Measurements from ENCODE around the gene PLK1. TPM values are rescaled to one million over a fixed set of nuclear protein-coding genes. Genes with fewer than 3 reads are reported as not detected.

Gene PLK1
- total and polyA plus RNA-seq, 2 of the 13 experiments (the other 11 are each of a cell fraction or from before 2014, with no cell fraction given): 71.5 to 76.3 TPM

GRCh38 chr16:23679986-23680336, 1.3 kb downstream of the PLK1 start (continued):
- TF ChIP-seq ZNF317 (CRISPR knock-in tag; IDR thresholded peaks at IDR 0.05): no peak
- TF ChIP-seq RFXAP (CRISPR knock-in tag; IDR thresholded peaks at IDR 0.05; ENCODE audit: borderline replicate concordance): peak; percentile 50; the same call in 1 of the 2 replicates
- no peak for TF ChIP-seq ZNF691 (CRISPR knock-in tag; IDR thresholded peaks at IDR 0.05; ENCODE audit: borderline replicate concordance, low read depth)
- TF ChIP-seq DZIP1 (CRISPR knock-in tag; IDR thresholded peaks at IDR 0.05): no peak
- TF ChIP-seq ZNF746 (CRISPR knock-in tag; IDR thresholded peaks at IDR 0.05): 0 out of 2 replicates have a peak, but pooled peaks have one; percentile 7
- no peak for TF ChIP-seq ZBTB20 (CRISPR knock-in tag; IDR thresholded peaks at IDR 0.05; ENCODE audit: borderline replicate concordance, low read depth)
- TF ChIP-seq ZNF350 (CRISPR knock-in tag; IDR thresholded peaks at IDR 0.05; ENCODE audit: borderline replicate concordance, low read depth): no peak; the same call in 1 of the 2 replicates
- no peak for TF ChIP-seq ZSCAN20 (CRISPR knock-in tag; IDR thresholded peaks at IDR 0.05; ENCODE audit: borderline replicate concordance)
- no peak for TF ChIP-seq JUND (CRISPR knock-in tag; IDR thresholded peaks at IDR 0.05)
- no peak for TF ChIP-seq MLLT10 (CRISPR knock-in tag; IDR thresholded peaks at IDR 0.05)
- no peak for TF ChIP-seq ZMYM4 (CRISPR knock-in tag; IDR thresholded peaks at IDR 0.05)
- no peak for TF ChIP-seq FOSL1 (CRISPR knock-in tag; IDR thresholded peaks at IDR 0.05; ENCODE audit: borderline replicate concordance)
- TF ChIP-seq RFX5 (IDR thresholded peaks at IDR 0.05; ENCODE audit: low read depth, low read length): no peak
- no peak for TF ChIP-seq RBM22 (optimal IDR thresholded peaks at IDR 0.05; ENCODE audit: low read length)
- TF ChIP-seq RFX1 (IDR thresholded peaks at IDR 0.05): no peak
- no peak for TF ChIP-seq ZNF136 (CRISPR knock-in tag; IDR thresholded peaks at IDR 0.05; ENCODE audit: low read depth)
- TF ChIP-seq, protein P1, sequence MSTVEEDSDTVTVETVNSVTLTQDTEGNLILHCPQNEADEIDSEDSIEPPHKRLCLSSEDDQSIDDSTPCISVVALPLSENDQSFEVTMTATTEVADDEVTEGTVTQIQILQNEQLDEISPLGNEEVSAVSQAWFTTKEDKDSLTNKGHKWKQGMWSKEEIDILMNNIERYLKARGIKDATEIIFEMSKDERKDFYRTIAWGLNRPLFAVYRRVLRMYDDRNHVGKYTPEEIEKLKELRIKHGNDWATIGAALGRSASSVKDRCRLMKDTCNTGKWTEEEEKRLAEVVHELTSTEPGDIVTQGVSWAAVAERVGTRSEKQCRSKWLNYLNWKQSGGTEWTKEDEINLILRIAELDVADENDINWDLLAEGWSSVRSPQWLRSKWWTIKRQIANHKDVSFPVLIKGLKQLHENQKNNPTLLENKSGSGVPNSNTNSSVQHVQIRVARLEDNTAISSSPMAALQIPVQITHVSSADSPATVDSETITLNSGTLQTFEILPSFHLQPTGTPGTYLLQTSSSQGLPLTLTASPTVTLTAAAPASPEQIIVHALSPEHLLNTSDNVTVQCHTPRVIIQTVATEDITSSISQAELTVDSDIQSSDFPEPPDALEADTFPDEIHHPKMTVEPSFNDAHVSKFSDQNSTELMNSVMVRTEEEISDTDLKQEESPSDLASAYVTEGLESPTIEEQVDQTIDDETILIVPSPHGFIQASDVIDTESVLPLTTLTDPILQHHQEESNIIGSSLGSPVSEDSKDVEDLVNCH (CRISPR knock-in tag; IDR thresholded peaks at IDR 0.05): no peak
- no peak for TF ChIP-seq CHD2 (IDR thresholded peaks at IDR 0.05; ENCODE audit: low read depth, low read length)
- no peak for TF ChIP-seq ARID2 (CRISPR knock-in tag; IDR thresholded peaks at IDR 0.05; ENCODE audit: borderline replicate concordance)
- 0 out of 2 replicates have a peak, but pooled peaks have one; percentile 54 for TF ChIP-seq ZC3H13 (CRISPR knock-in tag; IDR thresholded peaks at IDR 0.05)
- no peak for TF ChIP-seq ZKSCAN1 (IDR thresholded peaks at IDR 0.05; ENCODE audit: low read length)
- TF ChIP-seq ZNF580 (CRISPR knock-in tag; IDR thresholded peaks at IDR 0.05; ENCODE audit: borderline replicate concordance, low read depth): no peak
- TF ChIP-seq, protein P2, sequence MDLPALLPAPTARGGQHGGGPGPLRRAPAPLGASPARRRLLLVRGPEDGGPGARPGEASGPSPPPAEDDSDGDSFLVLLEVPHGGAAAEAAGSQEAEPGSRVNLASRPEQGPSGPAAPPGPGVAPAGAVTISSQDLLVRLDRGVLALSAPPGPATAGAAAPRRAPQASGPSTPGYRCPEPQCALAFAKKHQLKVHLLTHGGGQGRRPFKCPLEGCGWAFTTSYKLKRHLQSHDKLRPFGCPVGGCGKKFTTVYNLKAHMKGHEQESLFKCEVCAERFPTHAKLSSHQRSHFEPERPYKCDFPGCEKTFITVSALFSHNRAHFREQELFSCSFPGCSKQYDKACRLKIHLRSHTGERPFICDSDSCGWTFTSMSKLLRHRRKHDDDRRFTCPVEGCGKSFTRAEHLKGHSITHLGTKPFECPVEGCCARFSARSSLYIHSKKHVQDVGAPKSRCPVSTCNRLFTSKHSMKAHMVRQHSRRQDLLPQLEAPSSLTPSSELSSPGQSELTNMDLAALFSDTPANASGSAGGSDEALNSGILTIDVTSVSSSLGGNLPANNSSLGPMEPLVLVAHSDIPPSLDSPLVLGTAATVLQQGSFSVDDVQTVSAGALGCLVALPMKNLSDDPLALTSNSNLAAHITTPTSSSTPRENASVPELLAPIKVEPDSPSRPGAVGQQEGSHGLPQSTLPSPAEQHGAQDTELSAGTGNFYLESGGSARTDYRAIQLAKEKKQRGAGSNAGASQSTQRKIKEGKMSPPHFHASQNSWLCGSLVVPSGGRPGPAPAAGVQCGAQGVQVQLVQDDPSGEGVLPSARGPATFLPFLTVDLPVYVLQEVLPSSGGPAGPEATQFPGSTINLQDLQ (CRISPR knock-in tag; IDR thresholded peaks at IDR 0.05): no peak

All from HepG2 (cell line).